Progenitor cell of endocrine pancreas (in vitro differentiated cells): Measurements from ENCODE around the gene IQGAP2. TPM values are rescaled to one million over a fixed set of nuclear protein-coding genes. Genes with fewer than 3 reads are reported as not detected.

ENCODE experiments used
- DNase-seq: peaks from one replicate; pipeline ENCODE4 v3.0.0; 2021; ENCODE audit warnings: low spot score; ENCODE audit not compliant: unreplicated experiment
- H3K27ac Mint-ChIP-seq: 2 replicates; pipeline ENCODE4 v1.8.0; 2021; ENCODE audit warnings: mild to moderate bottlenecking, moderate library complexity, mixed read lengths
- H3K27me3 Mint-ChIP-seq: 2 replicates; pipeline ENCODE4 v1.8.0; 2021; ENCODE audit warnings: mixed read lengths
- H3K36me3 Mint-ChIP-seq: 2 replicates; pipeline ENCODE4 v1.8.0; 2022; ENCODE audit warnings: mixed read lengths; ENCODE audit not compliant: insufficient read depth
- H3K4me1 Mint-ChIP-seq: 2 replicates; pipeline ENCODE4 v1.8.0; 2021; ENCODE audit warnings: low read depth, mixed read lengths
- H3K4me3 Mint-ChIP-seq: 2 replicates; pipeline ENCODE4 v1.8.0; 2021; ENCODE audit warnings: low read depth, mild to moderate bottlenecking, moderate library complexity, mixed read lengths
- H3K9me3 Mint-ChIP-seq: 2 replicates; pipeline ENCODE4 v1.8.0; 2021; ENCODE audit warnings: low read depth, mixed read lengths
- CTCF ChIP-seq: fragments of 200-600 bp; sonication (generic); IDR thresholded peaks from one replicate; pipeline ENCODE4 v1.5.0; 2021; ENCODE audit warnings: antibody characterized with exemption, mild to moderate bottlenecking; ENCODE audit not compliant: unreplicated experiment
- total RNA-seq: library from RNA; stranded (reverse); gene quantifications from 2 replicates; pipeline ENCODE4 v1.2.1, GENCODE V29; 2021

IQGAP2 gene
- total RNA-seq, 1 donor from 2014 or later, result 16.7 TPM

- no peak overlapping the region for H3K27ac Mint-ChIP-seq
- no peak for TF ChIP-seq CTCF
- no peak overlapping the region for H3K4me3 Mint-ChIP-seq
- H3K4me1 Mint-ChIP-seq, result peaks cover 3% of the 10 kb centered on the region
- H3K27me3 Mint-ChIP-seq, result no peaks in the 10 kb centered on the region
- peaks cover 7% of the 10 kb centered on the region for H3K36me3 Mint-ChIP-seq
- DNase-seq, result no peak
- H3K9me3 Mint-ChIP-seq, result peaks cover 3% of the 10 kb centered on the region
Observed at GRCh38 chr5:76681287-76681686, 278.2 kb downstream of the IQGAP2 start.

GRCh38 chr5:76682387-76682786 is 279.3 kb downstream of the IQGAP2 start:
- Mint-ChIP-seq H3K4me3 (no peak overlapping the region), H3K27ac (no peak overlapping the region), H3K9me3 (peaks cover 3% of the 10 kb centered on the region), H3K27me3 (no peaks in the 10 kb centered on the region), H3K4me1 (peaks cover 3% of the 10 kb centered on the region), H3K36me3 (peaks cover 7% of the 10 kb centered on the region)
- no peak for DNase-seq
- no peak for TF ChIP-seq CTCF

- no peak overlapping the region for H3K27ac Mint-ChIP-seq
- H3K36me3 Mint-ChIP-seq, result peaks cover 10% of the 10 kb centered on the region
- no peaks in the 10 kb centered on the region for H3K27me3 Mint-ChIP-seq
- H3K9me3 Mint-ChIP-seq, result peaks cover 3% of the 10 kb centered on the region
- no peak for DNase-seq
- H3K4me3 Mint-ChIP-seq, result no peak overlapping the region
- TF ChIP-seq CTCF, result no peak
- H3K4me1 Mint-ChIP-seq, result peaks cover 3% of the 10 kb centered on the region
Observed at GRCh38 chr5:76683816-76684731, 281.0 kb downstream of the IQGAP2 start.

- peaks cover 10% of the 10 kb centered on the region for H3K36me3 Mint-ChIP-seq
- no peaks in the 10 kb centered on the region for H3K27me3 Mint-ChIP-seq
- DNase-seq, result no peak
- TF ChIP-seq CTCF, result no peak
- peaks cover 3% of the 10 kb centered on the region for H3K4me1 Mint-ChIP-seq
- peaks cover 3% of the 10 kb centered on the region for H3K9me3 Mint-ChIP-seq
- no peak overlapping the region for H3K4me3 Mint-ChIP-seq
- H3K27ac Mint-ChIP-seq, result no peak overlapping the region
Observed at GRCh38 chr5:76684756-76685519, 281.9 kb downstream of the IQGAP2 start.

GRCh38 chr5:76685704-76686103 is 282.6 kb downstream of the IQGAP2 start:
- Mint-ChIP-seq H3K4me3 (no peak overlapping the region), H3K36me3 (peaks cover 9% of the 10 kb centered on the region), H3K27me3 (no peaks in the 10 kb centered on the region), H3K9me3 (peaks cover 3% of the 10 kb centered on the region), H3K27ac (no peak overlapping the region), H3K4me1 (peaks cover 3% of the 10 kb centered on the region)
- no peak for TF ChIP-seq CTCF
- no peak for DNase-seq
